ENCODE measurements around the gene PTGDS. TPM values are rescaled to one million over a fixed set of nuclear protein-coding genes. Genes with fewer than 3 reads are reported as not detected.

PTGDS gene
- total RNA-seq, 2 experiments from 2014 or later, result not detected

DNA sequence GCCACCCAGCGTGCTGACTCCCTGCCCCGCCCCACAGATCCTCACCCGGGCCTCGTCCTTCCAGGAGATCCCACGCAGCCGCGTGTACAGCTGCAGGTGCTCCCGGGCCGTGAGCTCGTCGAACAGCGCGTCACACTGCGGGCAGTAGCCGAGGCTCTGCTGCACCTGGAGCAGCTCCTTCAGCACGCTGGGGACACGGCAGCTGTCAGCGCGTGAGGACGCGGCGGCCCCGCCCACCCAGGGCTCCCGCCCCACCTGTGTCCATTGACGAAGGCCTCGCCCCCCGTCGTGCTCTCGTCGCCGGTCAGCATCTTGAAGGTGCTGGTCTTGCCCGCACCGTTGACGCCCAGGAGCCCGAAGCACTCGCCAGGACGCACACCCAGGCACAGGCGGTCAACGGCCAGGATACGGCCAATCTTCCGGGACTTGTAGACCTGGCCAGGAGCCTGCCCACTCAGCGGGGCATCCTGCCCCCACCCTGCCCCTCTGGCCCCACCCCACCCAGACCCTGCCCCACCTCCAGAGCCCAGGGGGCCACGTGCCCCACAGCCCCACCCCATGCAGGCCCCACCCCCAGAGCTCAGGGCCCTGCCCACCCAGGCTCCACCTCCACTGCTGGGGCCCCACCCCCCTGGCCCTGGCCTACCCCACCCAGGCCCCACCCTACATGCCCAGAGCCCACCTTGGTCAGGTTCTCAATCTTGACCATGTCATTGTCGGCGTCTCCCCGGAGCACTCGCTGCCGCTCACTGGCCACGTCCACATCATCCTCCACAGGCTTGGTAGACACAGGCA lies 32.8 kb downstream of the PTGDS start:
- ChIA-PET CTCF (interaction anchor here (0.9 to 1.8 kb wide), 3 partner anchors 19 to 37 kb away, joined by 3 to 5 read pairs (median 4); no protein-coding TSS in a partner anchor), POLR2A (no interaction called here)

DNA sequence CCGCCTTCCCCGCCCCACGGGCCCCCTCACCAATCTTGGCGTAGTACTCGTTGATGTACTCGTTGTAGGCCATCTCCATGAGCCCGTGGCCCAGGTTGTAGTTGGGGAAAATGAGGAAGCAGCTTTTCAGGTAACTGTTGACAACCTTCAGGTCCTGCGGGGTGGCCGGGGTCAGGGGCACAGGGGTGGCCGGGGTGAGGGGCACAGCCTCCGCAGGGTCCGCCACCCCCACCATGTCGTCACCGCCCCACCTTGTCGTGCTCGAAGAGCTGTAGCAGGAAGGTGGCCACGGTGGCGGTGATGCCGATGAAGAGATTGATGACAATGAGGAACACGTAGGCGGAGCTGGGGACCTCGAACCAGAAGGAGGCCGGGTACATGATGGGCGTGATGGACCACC lies 33.9 kb downstream of the PTGDS start:
- POLR2A ChIA-PET, result interaction anchor here (0.6 kb wide), 1 partner anchor 24 kb away, joined by 3 read pairs; no protein-coding TSS in a partner anchor
- CTCF ChIA-PET, result interaction anchor here (1.3 to 1.8 kb wide), 2 partner anchors 18 to 23 kb away, joined by 4 to 5 read pairs; no protein-coding TSS in a partner anchor

DNA sequence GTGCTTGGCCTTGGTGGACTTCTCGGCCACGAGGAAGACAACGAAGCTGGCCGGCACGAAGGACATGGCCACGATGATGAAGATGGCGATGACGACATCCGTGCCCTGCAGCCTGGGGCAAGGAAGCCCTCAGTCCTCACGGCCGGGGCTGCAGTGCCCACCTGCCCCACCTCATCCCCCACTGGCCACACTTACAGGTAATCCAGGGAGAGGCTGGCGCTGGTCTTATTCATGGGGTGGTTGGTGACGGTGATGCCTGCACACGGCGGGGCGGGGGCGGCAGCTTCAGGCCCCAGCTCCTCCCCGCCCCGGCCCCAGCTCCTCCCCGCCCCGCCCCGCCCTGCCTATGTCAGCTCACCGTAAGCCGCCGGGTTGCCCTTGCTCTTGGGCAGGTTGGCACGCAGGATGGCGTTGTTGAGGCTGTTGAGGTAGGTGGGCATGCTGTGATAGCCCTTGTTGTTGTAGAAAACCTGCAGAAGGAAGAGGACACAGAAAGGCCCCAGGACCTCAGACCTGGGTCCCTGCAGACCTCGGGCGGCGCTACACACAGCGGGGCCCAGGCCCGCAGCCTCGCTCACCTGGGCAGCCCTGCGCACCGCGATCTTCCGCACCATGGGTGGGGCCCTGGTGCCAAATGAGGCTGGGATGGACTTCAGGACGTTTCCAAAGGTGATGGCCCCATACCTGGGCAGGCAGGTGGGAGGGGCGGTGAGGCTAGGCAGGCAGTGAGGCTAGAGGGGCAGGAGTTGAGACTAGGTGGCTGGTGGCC lies 34.8 kb downstream of the PTGDS start:
- ChIA-PET POLR2A (no interaction called here), CTCF (no interaction called here)

DNA sequence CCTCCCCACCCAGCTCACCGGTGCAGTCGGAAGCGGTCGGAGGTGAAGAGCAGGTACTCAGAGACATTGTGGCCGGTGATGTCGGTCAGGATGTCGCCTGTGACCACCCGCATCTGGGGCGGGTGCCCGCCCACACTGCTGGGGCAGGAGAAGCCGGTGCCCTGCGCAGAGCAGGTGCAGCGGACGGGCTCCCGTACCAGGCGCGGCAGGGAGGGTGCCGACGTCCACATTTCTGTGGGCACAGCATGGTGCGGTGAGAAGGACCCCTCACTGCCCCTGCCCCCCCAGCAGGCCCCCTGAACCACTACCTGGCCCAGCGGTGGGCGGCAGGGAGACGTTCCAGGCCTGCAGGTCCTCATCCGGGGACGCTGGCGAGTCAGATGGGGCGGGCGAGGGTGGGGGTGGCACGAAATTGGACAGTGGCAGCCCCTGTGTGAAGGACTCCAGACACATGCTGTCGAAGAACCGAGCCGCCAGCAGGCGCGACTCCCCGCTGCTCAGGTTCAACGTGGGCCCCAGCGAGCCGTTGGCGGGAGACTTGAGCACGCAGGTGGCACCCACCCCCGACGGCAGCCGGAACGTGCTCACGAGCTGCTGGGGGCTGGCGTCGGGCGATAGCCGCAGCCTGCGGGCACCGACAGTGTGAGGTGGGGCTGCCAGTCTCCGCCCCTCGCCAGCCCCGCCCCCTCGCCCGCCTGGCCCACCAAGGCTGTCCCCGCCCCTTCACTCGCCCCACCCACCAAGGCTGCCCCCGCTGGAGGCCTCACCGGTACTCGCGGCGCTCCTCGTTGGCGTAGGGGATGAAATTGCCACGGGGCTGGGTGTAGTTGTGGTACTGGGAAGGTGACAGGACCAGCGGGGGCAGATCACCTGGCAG lies 35.6 kb downstream of the PTGDS start:
- ChIA-PET POLR2A (no interaction called here), CTCF (no interaction called here)

DNA sequence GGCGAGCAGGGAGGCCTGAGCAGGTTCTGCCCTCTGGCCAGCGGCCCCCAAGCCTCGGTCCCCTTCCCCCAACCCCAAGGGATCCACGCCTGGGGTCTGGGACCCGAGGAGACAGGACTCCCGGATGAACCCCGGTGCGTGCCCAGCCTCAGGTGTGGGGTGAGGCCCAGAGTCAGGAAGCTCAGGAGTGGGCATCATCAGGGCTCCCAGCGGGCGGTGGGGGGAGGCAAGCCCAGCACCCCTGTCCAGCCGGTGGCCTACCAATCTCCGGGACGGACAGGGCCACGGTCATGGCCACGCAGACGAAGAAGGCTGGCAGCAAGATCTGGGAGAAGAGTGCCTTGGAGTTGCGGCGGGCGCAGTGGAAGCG lies 36.3 kb downstream of the PTGDS start:
- ChIA-PET CTCF (no interaction called here), POLR2A (no interaction called here)

DNA sequence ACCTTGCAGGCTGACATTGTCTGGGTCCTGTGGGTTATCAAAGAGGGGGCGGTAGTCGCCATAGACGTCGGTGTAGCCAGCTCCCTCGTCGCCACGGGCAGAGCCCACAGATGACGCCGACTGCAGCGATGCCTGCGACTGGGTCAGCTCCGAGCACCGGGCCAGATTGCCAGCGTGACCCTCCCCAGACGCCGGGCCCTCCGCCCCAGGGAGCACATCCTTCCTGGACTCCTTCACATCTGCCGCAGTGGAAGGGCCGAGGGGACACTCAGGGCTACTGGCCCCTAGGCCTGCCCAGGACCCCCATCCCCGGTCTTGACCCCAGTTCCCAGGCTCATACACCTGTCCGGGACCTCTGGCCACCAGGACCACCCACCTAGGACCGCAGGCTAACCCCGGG lies 36.9 kb downstream of the PTGDS start:
- ChIA-PET POLR2A (no interaction called here), CTCF (interaction anchor here (3.1 kb wide), 1 partner anchor 15 kb away, joined by 10 read pairs; the partner anchor contains the start of gene ABCA2)

DNA sequence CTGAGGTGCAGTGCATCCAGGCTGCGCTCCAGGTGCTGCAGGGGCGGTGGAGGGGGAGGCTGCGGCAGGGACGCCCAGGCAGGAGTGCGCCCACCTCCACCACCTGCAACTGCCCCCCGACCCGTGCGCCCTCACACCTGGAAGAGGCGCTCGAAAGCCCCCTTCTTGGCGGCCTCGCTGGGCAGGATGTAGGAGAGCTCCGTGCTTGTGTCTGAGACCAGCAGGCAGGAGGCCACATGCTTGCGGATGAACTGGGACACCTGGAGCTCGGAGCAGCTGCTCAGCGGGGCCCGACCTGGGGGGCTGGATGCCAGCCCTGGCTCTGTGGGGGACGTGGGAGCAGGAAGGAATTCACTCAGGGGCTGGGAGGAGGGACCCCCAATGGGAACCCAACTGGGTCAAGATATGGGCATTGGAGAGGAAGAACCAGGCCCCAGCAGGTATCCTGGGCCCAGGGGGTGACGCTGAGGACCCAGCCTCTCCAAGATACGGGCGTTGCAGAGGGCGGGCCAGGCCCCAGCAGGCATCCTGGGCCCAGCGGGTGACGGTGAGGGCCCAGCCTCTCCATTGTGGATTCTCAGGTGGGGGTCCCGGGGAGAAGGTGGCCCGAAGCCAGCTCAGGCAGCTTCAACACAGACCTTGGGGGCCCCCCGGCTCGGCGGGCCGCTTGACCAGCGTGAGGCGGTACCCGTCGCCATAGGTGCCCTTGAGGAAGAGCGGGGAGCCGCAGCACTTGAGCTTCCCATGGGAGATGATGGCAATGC lies 37.7 kb downstream of the PTGDS start:
- POLR2A ChIA-PET, result no interaction called here
- CTCF ChIA-PET, result interaction anchor here (3.1 kb wide), 1 partner anchor 14 kb away, joined by 10 read pairs; the partner anchor contains the start of gene ABCA2

DNA sequence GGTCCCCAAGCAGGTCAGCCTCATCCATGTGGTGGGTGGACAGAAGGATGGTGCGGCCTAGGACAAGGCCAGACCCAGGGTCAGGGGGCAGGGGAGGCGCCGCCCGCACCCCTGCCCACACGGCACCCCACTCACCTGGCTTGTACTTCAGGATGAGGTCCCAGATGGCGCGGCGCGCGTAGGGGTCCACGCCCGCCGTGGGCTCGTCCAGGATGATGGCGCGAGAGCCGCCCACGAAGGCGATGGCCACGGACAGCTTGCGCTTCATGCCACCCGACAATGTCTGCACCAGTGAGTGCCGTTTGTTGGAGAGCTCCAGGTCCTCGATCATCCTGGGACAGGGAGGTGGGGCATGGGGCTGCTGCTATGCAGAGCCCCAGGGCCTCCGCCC lies 38.2 kb downstream of the PTGDS start:
- ChIA-PET CTCF (interaction anchor here (3.1 kb wide), 1 partner anchor 13 kb away, joined by 10 read pairs; the partner anchor contains the start of gene ABCA2), POLR2A (no interaction called here)

DNA sequence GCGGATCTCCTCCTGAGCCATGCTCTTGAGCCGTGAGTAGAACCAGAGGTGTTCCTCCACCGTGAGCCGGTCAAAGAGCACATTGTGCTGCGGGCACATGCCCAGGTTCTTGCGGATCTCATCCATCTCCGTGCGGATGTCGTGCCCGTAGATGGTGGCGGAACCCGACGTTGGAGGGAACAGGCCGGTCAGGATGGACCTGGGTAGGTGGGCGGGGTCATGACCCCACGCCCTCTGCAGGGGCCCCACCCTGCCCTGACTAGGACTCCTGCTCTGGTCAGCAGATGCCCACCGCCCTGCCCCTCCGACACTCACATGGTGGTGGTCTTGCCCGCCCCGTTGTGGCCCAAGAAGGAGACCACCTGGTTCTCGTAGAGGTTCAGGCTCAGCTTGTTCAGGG lies 38.7 kb downstream of the PTGDS start:
- CTCF ChIA-PET, result interaction anchor here (3.1 kb wide), 1 partner anchor 13 kb away, joined by 10 read pairs; the partner anchor contains the start of gene ABCA2
- POLR2A ChIA-PET, result no interaction called here

DNA sequence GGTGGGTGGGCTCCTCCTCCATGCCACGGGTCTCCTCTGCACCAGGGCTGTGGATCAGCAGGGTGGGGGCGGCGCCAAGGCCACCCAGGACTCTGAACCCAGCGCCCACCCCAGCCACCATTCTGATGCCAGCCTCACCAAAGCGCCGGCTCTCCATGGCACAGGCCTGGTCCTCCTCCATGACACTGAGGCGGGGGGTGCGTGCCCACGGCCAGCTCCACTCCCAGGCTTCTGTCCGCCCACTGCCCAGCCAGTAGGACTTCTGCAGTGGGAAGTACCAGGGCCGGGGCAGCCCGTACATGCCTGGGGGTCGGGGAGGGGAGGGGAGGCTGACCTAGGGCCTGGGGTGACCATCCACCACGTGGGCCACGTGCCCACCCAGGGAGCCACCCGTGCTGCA lies 39.1 kb downstream of the PTGDS start:
- ChIA-PET CTCF (interaction anchor here (3.1 kb wide), 1 partner anchor 13 kb away, joined by 10 read pairs; the partner anchor contains the start of gene ABCA2), POLR2A (no interaction called here)

DNA sequence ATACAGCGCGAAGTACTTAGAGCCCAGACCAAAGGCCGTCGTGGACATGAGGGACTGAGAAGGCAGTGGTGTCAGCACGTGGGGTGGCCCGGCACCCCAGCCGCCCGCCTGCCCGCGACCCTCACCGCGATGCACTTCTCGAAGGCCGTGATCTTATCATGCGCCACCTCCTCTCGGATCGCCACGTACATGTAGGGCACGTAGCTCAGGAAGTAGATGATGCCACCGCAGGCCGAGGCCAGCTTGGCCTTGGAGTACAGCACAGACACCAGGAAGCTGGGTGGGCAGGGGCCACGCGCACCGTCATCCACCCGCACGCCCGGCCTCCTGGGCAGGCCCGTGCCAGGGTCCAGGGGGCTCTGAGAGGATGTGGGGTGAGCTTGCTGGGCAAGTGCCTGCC lies 39.8 kb downstream of the PTGDS start:
- ChIA-PET POLR2A (no interaction called here), CTCF (interaction anchor here (3.1 kb wide), 1 partner anchor 12 kb away, joined by 10 read pairs; the partner anchor contains the start of gene ABCA2)

DNA sequence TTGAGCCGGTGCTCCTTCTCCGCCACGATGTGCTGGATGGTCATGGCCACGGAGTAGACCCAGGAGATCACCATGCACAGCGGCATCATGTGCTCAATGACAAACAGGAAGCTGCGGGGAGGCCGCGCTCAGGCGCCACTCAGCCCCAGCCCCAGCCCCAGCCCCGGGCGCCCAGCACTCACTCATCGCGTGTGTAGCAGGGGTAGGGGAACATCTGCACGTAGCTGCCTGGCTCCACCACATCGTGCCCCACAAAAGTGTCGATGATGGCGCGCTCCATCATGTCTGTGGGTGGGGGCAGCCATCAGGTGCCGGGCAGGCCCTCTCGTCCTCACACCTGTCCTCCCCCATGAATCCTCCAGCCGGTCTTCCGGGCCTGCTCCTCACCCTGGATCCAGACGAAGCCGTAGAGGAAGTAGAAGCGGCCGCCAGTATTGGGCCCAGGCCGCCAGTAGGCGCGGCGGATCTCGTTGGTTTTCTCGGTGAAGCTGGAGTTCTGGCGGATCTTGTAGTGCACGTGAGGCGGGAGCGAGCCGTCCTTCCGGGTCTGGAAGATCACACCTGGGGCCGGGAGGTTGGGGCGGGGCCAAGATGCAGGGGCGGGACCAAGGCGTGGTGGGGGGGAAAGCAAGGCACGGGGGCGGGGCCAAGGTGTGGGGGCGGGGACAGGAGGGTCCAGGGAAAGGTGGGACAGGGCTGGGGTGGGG lies 40.6 kb downstream of the PTGDS start:
- ChIA-PET POLR2A (no interaction called here), CTCF (interaction anchor here (1.5 to 6.0 kb wide), 2 partner anchors 17 to 50 kb away, joined by 7 to 31 read pairs; no protein-coding TSS in a partner anchor)

DNA sequence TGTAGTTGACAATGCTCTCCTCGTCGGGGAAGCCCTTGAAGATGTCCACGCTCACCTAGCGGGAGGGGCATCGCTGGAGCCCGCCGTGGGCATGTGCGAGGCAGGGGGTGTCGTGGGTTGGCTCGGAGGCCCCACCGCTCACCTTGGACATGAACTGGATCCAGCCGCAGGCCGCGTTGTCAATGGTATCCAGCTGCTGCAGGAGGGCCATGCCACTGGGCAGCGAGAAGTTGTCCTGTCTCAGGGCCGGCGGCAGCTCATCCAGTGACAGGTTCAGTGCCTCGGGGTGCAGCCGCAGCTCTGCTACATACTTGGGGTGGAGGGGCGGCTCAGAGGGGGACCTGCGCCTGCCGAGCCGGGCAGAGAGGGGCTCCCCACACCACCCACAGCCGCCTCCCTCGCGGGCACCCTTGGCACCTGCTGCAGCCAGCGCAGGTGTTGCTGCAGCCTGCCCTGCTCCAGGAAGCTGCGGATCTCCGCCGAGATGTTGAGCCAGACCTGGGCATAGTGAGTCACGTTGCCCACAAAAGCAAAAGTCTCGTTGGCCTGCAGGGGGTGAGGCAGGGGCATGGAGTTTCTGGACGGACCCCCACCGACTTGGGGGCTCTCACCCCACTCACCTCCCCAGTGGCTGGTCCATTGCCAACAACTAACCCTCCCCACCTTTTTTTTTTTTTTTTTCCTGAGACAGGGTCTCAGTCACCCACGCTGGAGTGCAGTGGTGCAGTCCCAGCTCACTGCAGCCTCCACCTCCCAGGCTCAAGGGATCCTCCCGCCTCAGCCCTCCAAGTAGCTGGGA lies 41.7 kb downstream of the PTGDS start:
- CTCF ChIA-PET, result interaction anchor here (0.7 to 6.0 kb wide), 6 partner anchors 10 to 248 kb away, joined by 3 to 31 read pairs (median 6); partner anchors contain the start of gene ABCA2
- POLR2A ChIA-PET, result no interaction called here

DNA sequence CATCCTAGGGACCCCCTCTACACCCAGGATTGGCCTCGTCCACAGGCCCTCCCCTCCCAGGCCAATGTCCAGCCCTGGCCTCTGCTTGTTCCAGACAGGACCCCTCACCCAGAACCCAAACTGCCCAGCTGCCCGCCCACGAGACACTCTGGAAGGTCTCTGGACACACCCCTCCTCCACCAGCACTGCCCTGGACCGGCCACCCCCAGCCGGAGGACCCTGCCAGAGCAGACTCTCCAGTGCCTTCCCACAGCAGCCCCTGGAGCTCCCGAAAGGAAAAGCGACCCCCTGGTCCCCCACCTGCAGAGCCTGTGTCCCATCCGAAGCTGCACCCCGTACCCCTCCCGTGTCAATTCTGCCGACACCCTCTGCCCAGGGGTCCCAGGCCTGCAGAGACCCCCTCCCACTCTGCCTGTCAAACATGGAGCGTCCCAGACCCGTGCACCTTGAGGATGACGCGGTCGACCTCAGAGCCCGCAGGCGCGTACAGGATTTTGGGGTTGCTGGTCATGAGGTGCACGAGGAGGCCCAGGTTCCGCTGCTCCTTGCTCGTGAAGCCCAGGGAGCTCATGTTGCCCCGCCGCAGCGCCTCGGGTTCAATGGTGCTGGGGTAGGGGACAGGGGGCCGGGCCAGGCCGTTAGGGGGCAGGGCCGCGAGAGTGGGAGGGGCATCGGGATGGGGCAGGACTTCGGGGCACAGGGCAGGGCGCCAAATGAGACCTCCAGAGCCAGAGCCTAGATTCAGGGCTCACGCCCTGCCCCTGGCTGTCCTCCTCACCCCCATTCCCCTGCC lies 42.8 kb downstream of the PTGDS start:
- CTCF ChIA-PET, result interaction anchor here (0.7 to 6.0 kb wide), 6 partner anchors 9 to 250 kb away, joined by 3 to 31 read pairs (median 4); partner anchors contain the start of gene ABCA2
- POLR2A ChIA-PET, result interaction anchor here (0.6 to 1.2 kb wide), 2 partner anchors 15 to 577 kb away, joined by 3 to 6 read pairs; no protein-coding TSS in a partner anchor

DNA sequence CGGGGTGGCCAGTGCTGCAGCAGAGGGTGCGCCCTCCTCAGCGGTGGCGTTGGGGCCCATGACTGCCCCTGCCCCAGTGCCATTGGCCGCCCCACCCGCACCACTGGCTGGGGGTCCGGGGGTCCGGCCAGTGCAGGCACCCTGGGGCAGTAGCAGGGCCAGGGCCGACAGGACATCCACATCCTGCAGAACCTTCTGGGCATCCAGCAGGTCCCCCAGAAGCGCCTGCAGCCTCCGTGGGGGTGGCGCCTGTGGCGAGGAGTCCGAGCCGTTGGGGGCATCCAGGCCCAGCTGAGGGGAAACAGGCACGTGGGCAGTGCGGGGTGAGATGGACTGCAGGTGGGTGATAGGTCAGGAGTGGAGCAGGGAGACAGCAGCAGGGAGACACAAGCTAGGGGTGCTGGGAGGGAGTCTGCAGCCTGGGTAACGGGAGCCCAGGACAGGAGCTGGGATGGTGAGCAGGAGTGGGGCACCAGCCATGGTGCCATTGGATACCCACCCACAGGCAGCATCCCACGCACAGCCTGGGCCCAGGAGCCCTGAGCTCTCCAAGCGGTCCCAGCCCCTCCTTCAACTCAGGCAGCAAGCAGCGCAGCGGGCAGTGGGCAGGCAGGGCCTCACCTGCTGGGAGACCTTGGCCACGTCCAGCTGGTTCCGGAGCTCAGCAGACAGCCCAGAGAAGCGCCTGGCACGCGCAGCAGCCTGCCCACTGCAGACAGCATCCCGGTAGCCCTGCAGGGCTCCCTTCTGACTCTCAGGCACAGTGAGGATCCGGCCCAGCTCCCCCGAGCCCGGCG lies 43.7 kb downstream of the PTGDS start:
- POLR2A ChIA-PET, result interaction anchor here (1.2 kb wide), 1 partner anchor 14 kb away, joined by 3 read pairs; no protein-coding TSS in a partner anchor
- CTCF ChIA-PET, result interaction anchor here (1.0 to 6.0 kb wide), 3 partner anchors 8 to 43 kb away, joined by 4 to 31 read pairs (median 4); no protein-coding TSS in a partner anchor
